ENCODE results near the gene EIF2S3B.

EIF2S3B gene

DNA sequence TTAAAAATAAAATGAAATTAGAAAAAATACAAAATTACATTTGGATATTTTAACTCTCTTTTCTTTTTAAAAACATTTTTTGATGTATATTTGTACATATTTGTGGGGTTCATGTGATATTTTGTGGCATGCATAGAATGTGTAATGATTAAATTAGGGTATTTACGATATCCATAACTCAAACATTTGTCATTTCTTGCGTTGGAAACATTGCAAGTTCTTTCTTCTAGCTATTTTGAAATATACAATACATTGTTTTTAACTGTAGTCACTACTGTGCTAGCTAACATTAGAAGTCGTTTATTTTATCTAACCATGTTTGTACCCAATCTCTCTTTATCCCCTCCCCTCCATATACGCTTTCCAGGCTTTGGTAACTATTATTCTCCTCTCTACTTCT is 13.9 kb upstream of the EIF2S3B start:
- no peaks in the 10 kb centered on the region for H3K36me3 Mint-ChIP-seq (ENCODE audit: low read depth)
- TF ChIP-seq, protein P1, sequence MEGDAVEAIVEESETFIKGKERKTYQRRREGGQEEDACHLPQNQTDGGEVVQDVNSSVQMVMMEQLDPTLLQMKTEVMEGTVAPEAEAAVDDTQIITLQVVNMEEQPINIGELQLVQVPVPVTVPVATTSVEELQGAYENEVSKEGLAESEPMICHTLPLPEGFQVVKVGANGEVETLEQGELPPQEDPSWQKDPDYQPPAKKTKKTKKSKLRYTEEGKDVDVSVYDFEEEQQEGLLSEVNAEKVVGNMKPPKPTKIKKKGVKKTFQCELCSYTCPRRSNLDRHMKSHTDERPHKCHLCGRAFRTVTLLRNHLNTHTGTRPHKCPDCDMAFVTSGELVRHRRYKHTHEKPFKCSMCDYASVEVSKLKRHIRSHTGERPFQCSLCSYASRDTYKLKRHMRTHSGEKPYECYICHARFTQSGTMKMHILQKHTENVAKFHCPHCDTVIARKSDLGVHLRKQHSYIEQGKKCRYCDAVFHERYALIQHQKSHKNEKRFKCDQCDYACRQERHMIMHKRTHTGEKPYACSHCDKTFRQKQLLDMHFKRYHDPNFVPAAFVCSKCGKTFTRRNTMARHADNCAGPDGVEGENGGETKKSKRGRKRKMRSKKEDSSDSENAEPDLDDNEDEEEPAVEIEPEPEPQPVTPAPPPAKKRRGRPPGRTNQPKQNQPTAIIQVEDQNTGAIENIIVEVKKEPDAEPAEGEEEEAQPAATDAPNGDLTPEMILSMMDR (IDR thresholded peaks at IDR 0.05; ENCODE audit: unreplicated experiment in 3 of 3), result no peak
- H3K4me1 Mint-ChIP-seq, result no peaks in the 10 kb centered on the region
- no peaks in the 10 kb centered on the region for H3K27me3 Mint-ChIP-seq (ENCODE audit: low read depth)
- H3K9me3 Mint-ChIP-seq, result no peaks in the 10 kb centered on the region
- H3K4me3 Mint-ChIP-seq, result no peak overlapping the region
- H3K27ac Mint-ChIP-seq, result no peak overlapping the region

DNA sequence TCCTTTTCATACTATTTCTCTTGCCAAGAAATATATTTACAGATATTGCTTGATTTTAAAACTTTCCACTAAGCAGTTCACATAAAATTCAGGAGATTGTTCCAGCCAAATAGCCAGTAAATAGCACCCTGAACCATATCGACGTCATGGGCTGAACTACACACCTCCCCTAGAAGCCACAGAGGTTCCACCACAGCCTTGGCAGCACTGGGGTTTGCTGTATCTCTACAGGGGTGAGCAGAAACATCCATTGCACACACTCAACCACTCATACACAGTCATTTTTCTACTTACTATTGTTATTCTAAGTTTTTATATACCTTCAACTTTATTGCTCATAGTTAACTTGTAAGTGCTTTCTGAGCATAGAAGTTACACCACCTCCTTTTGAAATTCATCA is 8.1 kb upstream of the EIF2S3B start:
- Mint-ChIP-seq H3K4me3 (no peak overlapping the region), H3K4me1 (no peaks in the 10 kb centered on the region), H3K27ac (no peak overlapping the region), H3K27me3 (ENCODE audit: low read depth) (no peaks in the 10 kb centered on the region), H3K36me3 (ENCODE audit: low read depth) (no peaks in the 10 kb centered on the region), H3K9me3 (no peaks in the 10 kb centered on the region)
- TF ChIP-seq, protein P1 (IDR thresholded peaks at IDR 0.05; ENCODE audit: unreplicated experiment in 3 of 3), result no peak

DNA sequence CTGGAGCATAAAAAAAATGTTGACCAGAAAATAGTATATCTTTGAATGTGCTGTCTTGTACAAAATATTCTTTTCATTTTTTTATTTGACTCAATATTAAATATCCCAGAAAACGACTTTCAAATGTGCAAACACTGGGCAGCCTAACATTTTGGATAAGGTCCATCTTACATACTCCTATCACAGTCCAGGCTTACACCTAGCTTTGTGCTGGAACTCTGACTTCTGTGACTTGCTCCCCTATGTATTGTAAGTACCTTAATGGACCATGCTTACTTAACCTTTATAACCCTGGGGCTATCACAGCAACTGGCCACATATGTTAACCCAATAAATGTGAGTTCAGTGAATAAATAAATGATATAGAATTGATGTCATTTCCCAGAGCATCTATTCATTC is 7.6 kb upstream of the EIF2S3B start:
- no peaks in the 10 kb centered on the region for H3K36me3 Mint-ChIP-seq (ENCODE audit: low read depth)
- no peaks in the 10 kb centered on the region for H3K4me1 Mint-ChIP-seq
- peaks cover 2% of the 10 kb centered on the region for H3K9me3 Mint-ChIP-seq
- no peaks in the 10 kb centered on the region for H3K27me3 Mint-ChIP-seq (ENCODE audit: low read depth)
- H3K4me3 Mint-ChIP-seq, result no peak overlapping the region
- TF ChIP-seq, protein P1 (IDR thresholded peaks at IDR 0.05; ENCODE audit: unreplicated experiment in 3 of 3), result no peak
- no peak overlapping the region for H3K27ac Mint-ChIP-seq

DNA sequence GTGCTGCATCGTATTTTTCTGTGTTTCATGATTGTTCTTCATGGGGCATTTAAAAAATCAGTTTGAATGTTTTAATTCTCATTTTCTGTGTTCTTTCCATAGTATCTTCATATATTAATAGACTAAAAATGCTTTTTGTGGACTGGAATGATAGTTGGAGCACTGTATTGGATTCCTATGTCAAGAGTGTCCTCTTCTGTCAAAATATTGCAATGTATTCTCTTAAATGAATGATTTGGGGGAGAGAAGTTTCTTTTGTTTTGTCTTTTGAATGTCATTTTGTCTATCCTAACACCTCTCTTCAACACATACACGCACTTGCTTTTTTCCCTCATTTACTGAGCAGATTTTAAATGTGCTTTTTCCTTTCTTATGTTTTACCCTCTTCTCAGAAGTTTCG is 4.7 kb upstream of the EIF2S3B start:
- H3K27me3 Mint-ChIP-seq (ENCODE audit: low read depth), result no peaks in the 10 kb centered on the region
- TF ChIP-seq, protein P1 (IDR thresholded peaks at IDR 0.05; ENCODE audit: unreplicated experiment in 3 of 3), result peak in 2 of 3 experiments; percentile 24 to 31

DNA sequence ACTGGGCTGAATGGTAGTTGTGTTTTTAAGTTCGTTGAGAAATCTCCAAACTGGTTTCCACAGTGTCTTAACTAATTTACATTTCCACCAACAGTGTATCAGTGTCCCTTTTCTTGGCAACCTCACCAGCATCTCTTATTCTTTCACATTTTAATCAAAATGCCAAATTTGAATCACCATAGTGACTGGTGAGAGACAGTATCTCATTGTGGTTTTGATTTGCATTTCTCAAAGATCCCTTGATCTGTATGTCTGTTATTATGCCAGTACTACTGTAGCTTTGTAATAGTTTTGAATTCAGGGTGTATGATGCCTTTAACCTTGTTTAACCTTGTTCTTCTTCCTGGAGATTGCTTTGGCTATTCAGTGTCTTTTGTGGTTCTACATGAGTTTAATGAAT is 2.2 kb upstream of the EIF2S3B start:
- TF ChIP-seq, protein P1 (IDR thresholded peaks at IDR 0.05; ENCODE audit: unreplicated experiment in 3 of 3), result no peak
- H3K27ac Mint-ChIP-seq, result no peak overlapping the region
- no peak overlapping the region for H3K4me3 Mint-ChIP-seq
- peaks cover 3% of the 10 kb centered on the region for H3K36me3 Mint-ChIP-seq (ENCODE audit: low read depth)
- H3K9me3 Mint-ChIP-seq, result peaks cover 4% of the 10 kb centered on the region
- no peaks in the 10 kb centered on the region for H3K4me1 Mint-ChIP-seq
- H3K27me3 Mint-ChIP-seq (ENCODE audit: low read depth), result no peaks in the 10 kb centered on the region

More for the DNA sequence above, 4.7 kb upstream of the EIF2S3B start:
- Mint-ChIP-seq H3K9me3 (peaks cover 2% of the 10 kb centered on the region), H3K36me3 (ENCODE audit: low read depth) (no peaks in the 10 kb centered on the region), H3K4me1 (no peaks in the 10 kb centered on the region), H3K27ac (no peak overlapping the region), H3K4me3 (no peak overlapping the region)

DNA sequence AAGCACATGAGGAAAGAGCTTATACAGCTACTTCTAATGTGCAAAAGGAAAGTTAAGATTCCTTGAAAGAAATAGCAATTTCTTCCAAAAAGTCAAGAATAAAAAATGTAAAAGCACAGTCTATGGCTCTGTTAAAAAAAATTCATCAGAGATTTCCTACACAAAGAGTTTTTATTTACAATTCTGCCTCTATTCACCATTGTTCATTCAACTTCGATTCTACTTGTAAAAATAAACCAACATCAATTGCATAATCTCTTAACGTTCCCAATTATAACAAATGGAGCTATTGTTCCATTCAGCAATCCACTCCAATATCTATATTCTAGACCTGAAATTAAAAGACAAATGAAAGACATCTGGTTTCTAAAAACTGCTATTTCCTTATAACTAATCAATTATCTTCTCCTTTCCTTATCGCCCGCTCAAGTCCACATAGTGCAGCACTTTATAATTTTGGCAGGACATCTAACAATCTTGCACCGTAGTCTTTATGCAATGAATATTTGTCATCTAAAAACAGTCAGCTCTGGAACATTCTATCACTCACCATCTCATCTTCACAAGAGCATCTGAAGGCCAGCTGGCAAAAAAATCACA is 6.2 kb downstream of the EIF2S3B start:
- Mint-ChIP-seq H3K9me3 (peaks cover 2% of the 10 kb centered on the region), H3K4me3 (no peak overlapping the region), H3K27ac (no peak overlapping the region), H3K27me3 (ENCODE audit: low read depth) (no peaks in the 10 kb centered on the region), H3K36me3 (ENCODE audit: low read depth) (peaks cover 3% of the 10 kb centered on the region), H3K4me1 (no peaks in the 10 kb centered on the region)
- TF ChIP-seq, protein P1 (IDR thresholded peaks at IDR 0.05; ENCODE audit: unreplicated experiment in 3 of 3), result no peak
